Measurements from ENCODE around the gene ATP5PD. TPM values are rescaled to one million over a fixed set of nuclear protein-coding genes. Genes with fewer than 3 reads are reported as not detected.

Gene ATP5PD
- total and polyA plus RNA-seq, 2 of the 8 experiments (the other 6 are each of a cell fraction or from before 2014, with no cell fraction given), result 335 to 407 TPM

- H3K9ac ChIP-seq (replicated peaks in 1 of 4; ENCODE audit: extremely low read depth in 1 of 4, low read depth in 3 of 4, low read length in 3 of 4), result no peak overlapping the region
- 92% methylated on average over 3 of the region's 4 CpGs; no CpG with 5 or more reads in 1 of the 2 experiments for WGBS, 2 experiments (ENCODE audit: extremely low coverage in 1 of 2, insufficient coverage in 1 of 2, insufficient read length in 1 of 2, insufficient replicate concordance in 2 of 2, low coverage in 1 of 2, low lambda C conversion rate in 2 of 2, missing lambda C conversion rate in 1 of 2)
- H2BK15ac ChIP-seq (ENCODE audit: low read length), result no peak overlapping the region
- H4K91ac ChIP-seq (replicated peaks; ENCODE audit: insufficient read length, low read length), result no peak overlapping the region
- no peak overlapping the region for H3K4ac ChIP-seq (replicated peaks; ENCODE audit: insufficient read length, low read depth, low read length)
- H2AFZ ChIP-seq (ENCODE audit: low read length), result no peak overlapping the region
- no peak overlapping the region for H2BK120ac ChIP-seq (replicated peaks; ENCODE audit: low read depth, low read length)
- no peak overlapping the region for H3K23ac ChIP-seq (ENCODE audit: insufficient read length)
- H3K14ac ChIP-seq (ENCODE audit: insufficient read length), result no peak overlapping the region
- H3K36me3 ChIP-seq (ENCODE audit: control insufficient read depth in 2 of 4, insufficient read depth in 4 of 4, low read length in 3 of 4), result peaks cover 6 to 32% (median 20%) of the 10 kb centered on the region in 4 experiments; a peak in 6 of 8 replicates
- no peak overlapping the region for H4K5ac ChIP-seq (ENCODE audit: insufficient read length, low read depth, low read length)
- no peak overlapping the region for H2BK20ac ChIP-seq (ENCODE audit: low read length)
- H2BK12ac ChIP-seq (ENCODE audit: low read depth, low read length), result no peak overlapping the region
- no peak overlapping the region for H3K4me3 ChIP-seq (ENCODE audit: extremely low read depth in 1 of 4, insufficient read depth in 2 of 4, low read depth in 3 of 4, low read length in 4 of 4)
- POLR2A ChIA-PET (ENCODE audit: partially characterized antibody), result interaction anchor here (0.9 to 4.6 kb wide), 5 partner anchors 11 to 48 kb away, joined by 3 to 22 read pairs (median 4); partner anchors contain the start of genes ATP5PD, CDR2L, KCTD2 and MRPL58
- FAIRE-seq (no peak), DNase-seq (ENCODE audit: low read depth in 1 of 2, low spot score in 2 of 2) (no peak)
- H3K18ac ChIP-seq (ENCODE audit: extremely low read depth, low read length), result no peak overlapping the region
- H3K79me1 ChIP-seq (ENCODE audit: low read depth, low read length), result no peaks in the 10 kb centered on the region
- H4K20me1 ChIP-seq (replicated peaks in 1 of 2; ENCODE audit: control insufficient read depth in 1 of 2, insufficient read depth in 2 of 2, low read length in 2 of 2), result peaks cover 0 to 4% of the 10 kb centered on the region in 2 experiments
- H4K8ac ChIP-seq (ENCODE audit: extremely low read depth, insufficient read depth, low read length), result peak overlapping the region; percentile 3; the same call in 1 of the 2 replicates
- H3K56ac ChIP-seq (replicated peaks; ENCODE audit: insufficient read length, low read depth, low read length), result no peak overlapping the region
- no peak overlapping the region for H3K4me2 ChIP-seq (ENCODE audit: insufficient read depth in 1 of 2, low read depth in 2 of 2, low read length in 2 of 2)
- no peak overlapping the region for H2BK5ac ChIP-seq (ENCODE audit: low read depth, low read length)
- CTCF ChIA-PET (ENCODE audit: partially characterized antibody), result interaction anchor here (1.1 to 20.3 kb wide), 4 partner anchors 10 to 76 kb away, joined by 3 to 345 read pairs (median 23); partner anchors contain the start of genes CDR2L and OTOP2
- H3K4me1 ChIP-seq (replicated peaks in 1 of 4; ENCODE audit: control insufficient read depth in 3 of 4, insufficient read depth in 4 of 4, low read length in 3 of 4), result no peaks in the 10 kb centered on the region
- no peaks in the 10 kb centered on the region for H3K27me3 ChIP-seq (replicated peaks in 1 of 4; ENCODE audit: control insufficient read depth in 3 of 4, extremely low read depth in 1 of 4, insufficient read depth in 3 of 4, low read length in 3 of 4)
- H3K79me2 ChIP-seq (ENCODE audit: control insufficient read depth in 1 of 2, insufficient read depth in 2 of 2, low read length in 2 of 2), result no peaks in the 10 kb centered on the region
- no peak overlapping the region for H3K27ac ChIP-seq (ENCODE audit: low read depth, low read length)
- H3K9me3 ChIP-seq (ENCODE audit: insufficient read depth in 2 of 2, low read depth in 1 of 2, low read length in 1 of 2), result no peaks in the 10 kb centered on the region
- no peak overlapping the region for H2AK5ac ChIP-seq (ENCODE audit: low read depth, low read length)
- no peaks in the 10 kb centered on the region for H3K23me2 ChIP-seq (ENCODE audit: low read depth, low read length)
- TF ChIP-seq CHD1 (IDR thresholded peaks at IDR 0.05; ENCODE audit: low read depth, low read length) (no peak), EP300 (IDR thresholded peaks at IDR 0.05; ENCODE audit: borderline replicate concordance in 1 of 2, low read depth in 2 of 2, low read length in 2 of 2) (no peak), TCF12 (IDR thresholded peaks at IDR 0.05; ENCODE audit: low read depth, low read length) (no peak), MAX (IDR thresholded peaks at IDR 0.05) (no peak), NRF1 (IDR thresholded peaks at IDR 0.05; ENCODE audit: low read depth, low read length) (no peak), CBX5 (IDR thresholded peaks at IDR 0.05; ENCODE audit: low read depth, low read length) (no peak), PHF8 (conservative IDR thresholded peaks at IDR 0.05; ENCODE audit: low read depth, low read length) (no peak), NANOG (IDR thresholded peaks at IDR 0.05; ENCODE audit: insufficient read depth, low read depth, low read length, poor library complexity, severe bottlenecking) (no peak), GTF2F1 (IDR thresholded peaks at IDR 0.05; ENCODE audit: borderline replicate concordance, low read depth, low read length) (no peak), HDAC6 (IDR thresholded peaks at IDR 0.05; ENCODE audit: low read depth, low read length) (no peak)
Observed at GRCh38 chr17:74999523-74999922, 47.2 kb downstream of the ATP5PD start.
